ENCODE results near the gene NUDT21.

DNA sequence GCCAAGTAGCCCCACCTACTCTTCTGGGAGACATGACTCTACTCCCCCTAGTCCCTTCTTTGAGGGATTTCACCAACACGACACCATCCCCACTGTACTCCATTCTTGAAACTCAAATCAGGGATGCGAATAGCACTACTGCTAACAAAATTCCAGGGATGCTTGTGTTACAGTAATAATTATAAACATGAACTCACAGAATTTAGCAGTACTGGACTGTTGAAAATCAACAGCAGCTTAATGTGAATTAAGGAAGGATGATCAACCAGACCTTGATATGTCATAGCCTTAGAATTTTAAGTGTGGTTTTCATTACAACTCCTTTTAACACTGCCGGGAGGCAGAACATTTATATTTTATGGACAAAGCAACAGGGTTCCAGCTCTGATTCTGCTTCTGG, 63.7 kb downstream of the NUDT21 start:
- TF ChIP-seq, protein P1, sequence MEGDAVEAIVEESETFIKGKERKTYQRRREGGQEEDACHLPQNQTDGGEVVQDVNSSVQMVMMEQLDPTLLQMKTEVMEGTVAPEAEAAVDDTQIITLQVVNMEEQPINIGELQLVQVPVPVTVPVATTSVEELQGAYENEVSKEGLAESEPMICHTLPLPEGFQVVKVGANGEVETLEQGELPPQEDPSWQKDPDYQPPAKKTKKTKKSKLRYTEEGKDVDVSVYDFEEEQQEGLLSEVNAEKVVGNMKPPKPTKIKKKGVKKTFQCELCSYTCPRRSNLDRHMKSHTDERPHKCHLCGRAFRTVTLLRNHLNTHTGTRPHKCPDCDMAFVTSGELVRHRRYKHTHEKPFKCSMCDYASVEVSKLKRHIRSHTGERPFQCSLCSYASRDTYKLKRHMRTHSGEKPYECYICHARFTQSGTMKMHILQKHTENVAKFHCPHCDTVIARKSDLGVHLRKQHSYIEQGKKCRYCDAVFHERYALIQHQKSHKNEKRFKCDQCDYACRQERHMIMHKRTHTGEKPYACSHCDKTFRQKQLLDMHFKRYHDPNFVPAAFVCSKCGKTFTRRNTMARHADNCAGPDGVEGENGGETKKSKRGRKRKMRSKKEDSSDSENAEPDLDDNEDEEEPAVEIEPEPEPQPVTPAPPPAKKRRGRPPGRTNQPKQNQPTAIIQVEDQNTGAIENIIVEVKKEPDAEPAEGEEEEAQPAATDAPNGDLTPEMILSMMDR (conservative IDR thresholded peaks at IDR 0.05; ENCODE audit: low read depth, low read length) = no peak
- TF ChIP-seq POLR2A (IDR thresholded peaks at IDR 0.05; ENCODE audit: low read depth, low read length) (no peak), CHD1 (IDR thresholded peaks at IDR 0.05; ENCODE audit: low read depth, low read length) (no peak), RFX5 (IDR thresholded peaks at IDR 0.05; ENCODE audit: low read depth, low read length) (no peak)

All from IMR-90 (cell line).